ENCODE data around the gene CACNG3.

- TF ChIP-seq EZH2 (IDR thresholded peaks at IDR 0.05; ENCODE audit: low read depth) = no peak
- no peak for TF ChIP-seq CTCF (conservative IDR thresholded peaks at IDR 0.05)
These were observed 41.2 kb downstream of the CACNG3 start for GRCh38 chr16:24297375-24297774.

All from PC-9 (cell line).